ENCODE results near the gene PTPN9. TPM values are rescaled to one million over a fixed set of nuclear protein-coding genes. Genes with fewer than 3 reads are reported as not detected.

The PTPN9 gene
- total and polyA plus RNA-seq, 2 of the 13 experiments (the other 11 are each of a cell fraction or from before 2014, with no cell fraction given) = 16.6 to 19.9 TPM

DNA sequence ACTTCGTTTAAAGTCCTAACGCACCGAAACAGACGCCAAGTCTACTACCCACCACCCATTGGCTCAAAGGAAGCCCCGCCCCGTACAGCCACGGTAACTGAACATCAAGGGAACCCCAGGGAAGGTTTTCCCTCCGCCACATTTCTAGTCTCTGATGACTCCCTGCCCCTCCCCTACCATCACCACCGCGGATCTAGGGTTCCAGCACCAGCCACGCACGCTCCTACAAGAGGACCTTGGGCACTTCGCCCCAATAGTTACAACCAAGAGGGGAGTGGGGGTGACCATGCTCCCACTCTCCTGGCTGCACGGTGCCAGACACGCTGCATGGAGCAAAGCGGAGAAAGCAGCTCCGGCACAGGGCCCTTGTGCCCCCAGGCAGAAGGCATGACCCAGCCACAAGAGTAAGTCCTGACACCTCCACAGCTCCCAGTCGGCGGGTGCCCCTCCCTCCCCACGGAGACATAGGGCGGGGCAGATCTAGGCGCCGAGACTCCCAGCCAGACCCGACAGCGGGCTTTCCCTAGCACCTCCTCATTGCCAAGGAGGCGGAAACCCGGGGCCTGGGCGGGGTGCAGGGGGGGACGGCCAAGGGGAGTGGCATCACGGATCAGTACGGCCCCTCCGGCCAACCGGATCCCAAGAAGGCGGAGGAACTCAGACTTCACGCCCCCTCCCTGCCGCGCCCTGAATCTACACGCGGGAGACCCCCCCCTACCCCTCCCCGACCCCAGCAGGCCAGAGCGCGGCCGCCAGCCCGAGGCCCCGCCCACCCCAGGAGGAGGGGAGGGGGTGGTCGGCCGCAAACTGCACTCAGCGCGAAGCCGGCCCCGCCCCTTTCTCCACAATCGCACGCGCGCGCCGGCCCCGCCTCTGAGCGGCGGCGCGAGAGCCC is 128.6 kb downstream of the PTPN9 start (continued):
- 0 out of 2 replicates have a peak, but pooled peaks have one; percentile 40 for TF ChIP-seq ZFP37 (CRISPR knock-in tag; IDR thresholded peaks at IDR 0.05; ENCODE audit: borderline replicate concordance)
- 0 out of 2 replicates have a peak, but pooled peaks have one; percentile 23 for TF ChIP-seq IRX3 (CRISPR knock-in tag; IDR thresholded peaks at IDR 0.05; ENCODE audit: borderline replicate concordance, low read depth)
- TF ChIP-seq, protein P1, sequence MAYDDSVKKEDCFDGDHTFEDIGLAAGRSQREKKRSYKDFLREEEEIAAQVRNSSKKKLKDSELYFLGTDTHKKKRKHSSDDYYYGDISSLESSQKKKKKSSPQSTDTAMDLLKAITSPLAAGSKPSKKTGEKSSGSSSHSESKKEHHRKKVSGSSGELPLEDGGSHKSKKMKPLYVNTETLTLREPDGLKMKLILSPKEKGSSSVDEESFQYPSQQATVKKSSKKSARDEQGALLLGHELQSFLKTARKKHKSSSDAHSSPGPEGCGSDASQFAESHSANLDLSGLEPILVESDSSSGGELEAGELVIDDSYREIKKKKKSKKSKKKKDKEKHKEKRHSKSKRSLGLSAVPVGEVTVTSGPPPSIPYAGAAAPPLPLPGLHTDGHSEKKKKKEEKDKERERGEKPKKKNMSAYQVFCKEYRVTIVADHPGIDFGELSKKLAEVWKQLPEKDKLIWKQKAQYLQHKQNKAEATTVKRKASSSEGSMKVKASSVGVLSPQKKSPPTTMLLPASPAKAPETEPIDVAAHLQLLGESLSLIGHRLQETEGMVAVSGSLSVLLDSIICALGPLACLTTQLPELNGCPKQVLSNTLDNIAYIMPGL (CRISPR knock-in tag; IDR thresholded peaks at IDR 0.05; ENCODE audit: borderline replicate concordance in 1 of 2, low read depth in 1 of 2) = peak; percentile 43 to 48; a peak in 1 of 4 replicates
- TF ChIP-seq, protein P2, sequence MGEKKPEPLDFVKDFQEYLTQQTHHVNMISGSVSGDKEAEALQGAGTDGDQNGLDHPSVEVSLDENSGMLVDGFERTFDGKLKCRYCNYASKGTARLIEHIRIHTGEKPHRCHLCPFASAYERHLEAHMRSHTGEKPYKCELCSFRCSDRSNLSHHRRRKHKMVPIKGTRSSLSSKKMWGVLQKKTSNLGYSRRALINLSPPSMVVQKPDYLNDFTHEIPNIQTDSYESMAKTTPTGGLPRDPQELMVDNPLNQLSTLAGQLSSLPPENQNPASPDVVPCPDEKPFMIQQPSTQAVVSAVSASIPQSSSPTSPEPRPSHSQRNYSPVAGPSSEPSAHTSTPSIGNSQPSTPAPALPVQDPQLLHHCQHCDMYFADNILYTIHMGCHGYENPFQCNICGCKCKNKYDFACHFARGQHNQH (CRISPR knock-in tag; IDR thresholded peaks at IDR 0.05) = peak; percentile 62; the same call in 1 of the 2 replicates
- TF ChIP-seq IRF2 (CRISPR knock-in tag; IDR thresholded peaks at IDR 0.05) = 0 out of 2 replicates have a peak, but pooled peaks have one; percentile 11
- 0 out of 2 replicates have a peak, but pooled peaks have one; percentile 18 for TF ChIP-seq ZNF326 (CRISPR knock-in tag; IDR thresholded peaks at IDR 0.05; ENCODE audit: borderline replicate concordance)
- TF ChIP-seq ZNF746 (CRISPR knock-in tag; IDR thresholded peaks at IDR 0.05) = no peak
- peak; percentile 56 for TF ChIP-seq XRCC5 (optimal IDR thresholded peaks at IDR 0.05; ENCODE audit: low read length)
- no peak for TF ChIP-seq BHLHE40 (IDR thresholded peaks at IDR 0.05; ENCODE audit: low read length)
- TF ChIP-seq, protein P3, sequence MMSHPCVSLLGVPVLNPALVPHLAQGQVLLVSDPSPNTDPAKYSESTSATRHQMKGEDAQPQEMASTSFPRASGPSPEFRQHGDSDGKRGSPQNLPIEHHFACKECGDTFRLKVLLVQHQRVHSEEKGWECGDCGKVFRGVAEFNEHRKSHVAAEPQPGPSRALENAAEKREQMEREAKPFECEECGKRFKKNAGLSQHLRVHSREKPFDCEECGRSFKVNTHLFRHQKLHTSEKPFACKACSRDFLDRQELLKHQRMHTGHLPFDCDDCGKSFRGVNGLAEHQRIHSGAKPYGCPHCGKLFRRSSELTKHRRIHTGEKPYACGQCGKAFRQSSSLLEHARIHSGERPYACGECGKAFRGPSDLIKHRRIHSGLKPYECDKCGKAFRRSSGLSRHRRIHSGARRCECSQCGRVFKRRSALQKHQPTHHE (CRISPR knock-in tag; IDR thresholded peaks at IDR 0.05; ENCODE audit: borderline replicate concordance) = 0 out of 2 replicates have a peak, but pooled peaks have one; percentile 41
- TF ChIP-seq ZNF501 (CRISPR knock-in tag; IDR thresholded peaks at IDR 0.05) = peak; percentile 53
- TF ChIP-seq, protein P4, sequence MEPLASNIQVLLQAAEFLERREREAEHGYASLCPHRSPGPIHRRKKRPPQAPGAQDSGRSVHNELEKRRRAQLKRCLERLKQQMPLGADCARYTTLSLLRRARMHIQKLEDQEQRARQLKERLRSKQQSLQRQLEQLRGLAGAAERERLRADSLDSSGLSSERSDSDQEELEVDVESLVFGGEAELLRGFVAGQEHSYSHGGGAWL (CRISPR knock-in tag; IDR thresholded peaks at IDR 0.05) = peak; percentile 45; the same call in 1 of the 2 replicates
- no peak for TF ChIP-seq ZNF678 (CRISPR knock-in tag; IDR thresholded peaks at IDR 0.05)
- peak; percentile 80; the same call in 1 of the 2 replicates for TF ChIP-seq SIN3A (IDR thresholded peaks at IDR 0.05; ENCODE audit: borderline replicate concordance, low read depth, low read length)
- peak in 1 of 2 experiments; percentile 48; a peak in 1 of 4 replicates for TF ChIP-seq POLR2A (IDR thresholded peaks at IDR 0.05; ENCODE audit: insufficient read depth in 1 of 2, low read depth in 2 of 2, low read length in 2 of 2)
- 0 out of 2 replicates have a peak, but pooled peaks have one; percentile 26 for TF ChIP-seq RAD21 (CRISPR knock-in tag; IDR thresholded peaks at IDR 0.05)
- no peak; the same call in 1 of the 2 replicates for TF ChIP-seq RFXAP (CRISPR knock-in tag; IDR thresholded peaks at IDR 0.05; ENCODE audit: borderline replicate concordance)
- TF ChIP-seq, protein P5, sequence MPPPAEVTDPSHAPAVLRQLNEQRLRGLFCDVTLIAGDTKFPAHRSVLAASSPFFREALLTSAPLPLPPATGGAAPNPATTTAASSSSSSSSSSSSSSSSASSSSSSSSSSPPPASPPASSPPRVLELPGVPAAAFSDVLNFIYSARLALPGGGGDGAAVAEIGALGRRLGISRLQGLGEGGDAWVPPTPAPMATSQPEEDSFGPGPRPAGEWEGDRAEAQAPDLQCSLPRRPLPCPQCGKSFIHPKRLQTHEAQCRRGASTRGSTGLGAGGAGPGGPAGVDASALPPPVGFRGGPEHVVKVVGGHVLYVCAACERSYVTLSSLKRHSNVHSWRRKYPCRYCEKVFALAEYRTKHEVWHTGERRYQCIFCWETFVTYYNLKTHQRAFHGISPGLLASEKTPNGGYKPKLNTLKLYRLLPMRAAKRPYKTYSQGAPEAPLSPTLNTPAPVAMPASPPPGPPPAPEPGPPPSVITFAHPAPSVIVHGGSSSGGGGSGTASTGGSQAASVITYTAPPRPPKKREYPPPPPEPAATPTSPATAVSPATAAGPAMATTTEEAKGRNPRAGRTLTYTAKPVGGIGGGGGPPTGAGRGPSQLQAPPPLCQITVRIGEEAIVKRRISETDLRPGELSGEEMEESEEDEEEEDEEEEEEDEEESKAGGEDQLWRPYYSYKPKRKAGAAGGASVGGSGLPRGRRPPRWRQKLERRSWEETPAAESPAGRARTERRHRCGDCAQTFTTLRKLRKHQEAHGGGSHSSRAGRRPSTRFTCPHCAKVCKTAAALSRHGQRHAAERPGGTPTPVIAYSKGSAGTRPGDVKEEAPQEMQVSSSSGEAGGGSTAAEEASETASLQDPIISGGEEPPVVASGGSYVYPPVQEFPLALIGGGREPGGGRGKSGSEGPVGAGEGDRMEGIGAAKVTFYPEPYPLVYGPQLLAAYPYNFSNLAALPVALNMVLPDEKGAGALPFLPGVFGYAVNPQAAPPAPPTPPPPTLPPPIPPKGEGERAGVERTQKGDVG (CRISPR knock-in tag; IDR thresholded peaks at IDR 0.05; ENCODE audit: borderline replicate concordance) = 0 out of 2 replicates have a peak, but pooled peaks have one; percentile 72
- TF ChIP-seq ZNF839 (CRISPR knock-in tag; IDR thresholded peaks at IDR 0.05; ENCODE audit: borderline replicate concordance) = 0 out of 2 replicates have a peak, but pooled peaks have one; percentile 76

Data from HepG2 (cell line).